Astrocyte (in vitro differentiated cells and primary cell): ENCODE measurements around the gene ALDH3A1. TPM values are rescaled to one million over a fixed set of nuclear protein-coding genes. Genes with fewer than 3 reads are reported as not detected.

Experiments
- DNase-seq: peaks from one replicate; pipeline ENCODE4 v3.0.0-alpha.2; 2010; ENCODE audit warnings: low read depth
- FAIRE-seq: peaks from 2 replicates; lab custom pipeline; 2011; peaks lifted over from hg19 to GRCh38; lab: Jason Lieb, UNC
- H2AFZ ChIP-seq: 2 replicates; pipeline ENCODE4 v1.6.0; 2012; ENCODE audit warnings: low read depth, low read length, inconsistent platforms
- H3K27ac ChIP-seq: 2 replicates; pipeline ENCODE4 v1.5.1; 2011; ENCODE audit warnings: low read depth, low read length, inconsistent platforms
- H3K27me3 ChIP-seq: 2 replicates; pipeline ENCODE4 v1.6.0; 2011; ENCODE audit warnings: low read length, inconsistent platforms; ENCODE audit not compliant: insufficient read depth
- H3K36me3 ChIP-seq: 2 replicates; pipeline ENCODE4 v1.5.1; 2011; ENCODE audit warnings: low read length, inconsistent platforms; ENCODE audit not compliant: insufficient read depth
- H3K4me1 ChIP-seq: 2 replicates; pipeline ENCODE4 v1.5.1; 2011; ENCODE audit warnings: low read length, inconsistent platforms; ENCODE audit not compliant: insufficient read depth
- H3K4me2 ChIP-seq: 2 replicates; pipeline ENCODE4 v1.6.0; 2012; ENCODE audit warnings: low read length, inconsistent platforms
- H3K4me3 ChIP-seq: 2 replicates; pipeline ENCODE4 v1.5.1; 2011; ENCODE audit warnings: low read depth, mild to moderate bottlenecking, low read length, inconsistent platforms; ENCODE audit not compliant: insufficient read depth
- H3K79me2 ChIP-seq: 2 replicates; pipeline ENCODE4 v1.6.0; 2012; ENCODE audit warnings: mild to moderate bottlenecking, low read length, inconsistent platforms; ENCODE audit not compliant: insufficient read depth
- H3K9ac ChIP-seq: 2 replicates; pipeline ENCODE4 v1.6.0; 2012; ENCODE audit warnings: mild to moderate bottlenecking, low read length, inconsistent platforms
- H3K9me3 ChIP-seq: 2 replicates; pipeline ENCODE4 v1.5.1; 2012; ENCODE audit warnings: low read depth, mild to moderate bottlenecking, low read length, inconsistent platforms; ENCODE audit not compliant: insufficient read depth
- H4K20me1 ChIP-seq: 2 replicates; pipeline ENCODE4 v1.6.0; 2012; ENCODE audit warnings: low read length, inconsistent platforms; ENCODE audit not compliant: insufficient read depth
- H3K27ac Mint-ChIP-seq: one replicate; pipeline ENCODE4 v1.8.0; 2021; ENCODE audit warnings: mild to moderate bottlenecking, mixed read lengths; ENCODE audit not compliant: unreplicated experiment
- H3K27me3 Mint-ChIP-seq: one replicate; pipeline ENCODE4 v1.8.0; 2021; ENCODE audit warnings: low read depth, mixed read lengths; ENCODE audit not compliant: unreplicated experiment
- H3K36me3 Mint-ChIP-seq: one replicate; pipeline ENCODE4 v1.8.0; 2021; ENCODE audit warnings: low read depth, mixed read lengths; ENCODE audit not compliant: unreplicated experiment
- H3K4me1 Mint-ChIP-seq: one replicate; pipeline ENCODE4 v1.8.0; 2021; ENCODE audit warnings: low read depth, mixed read lengths; ENCODE audit not compliant: unreplicated experiment
- H3K4me3 Mint-ChIP-seq: one replicate; pipeline ENCODE4 v1.8.0; 2021; ENCODE audit warnings: mild to moderate bottlenecking, moderate library complexity, mixed read lengths; ENCODE audit not compliant: unreplicated experiment
- H3K9me3 Mint-ChIP-seq: one replicate; pipeline ENCODE4 v1.8.0; 2021; ENCODE audit warnings: mild to moderate bottlenecking, mixed read lengths; ENCODE audit not compliant: unreplicated experiment
- CTCF ChIP-seq: IDR thresholded peaks from 2 replicates; pipeline ENCODE4 v1.5.1; 2011; ENCODE audit warnings: low read depth, mild to moderate bottlenecking, inconsistent platforms, low read length, moderate library complexity; ENCODE audit not compliant: insufficient read depth
- EZH2 ChIP-seq: IDR thresholded peaks from 2 replicates; pipeline ENCODE4 v1.6.1; 2012; ENCODE audit warnings: mild to moderate bottlenecking, low read length, inconsistent platforms; ENCODE audit not compliant: insufficient read depth
- total RNA-seq: library from RNA; stranded (reverse); gene quantifications from 2 replicates; pipeline ENCODE4 v1.2.1, GENCODE V29; 2021

The ALDH3A1 gene
- total RNA-seq, 1 donor from 2014 or later, result not detected

GRCh38 chr17:19728084-19728495, 20.0 kb downstream of the ALDH3A1 start:
- DNase-seq (peak; percentile 33), FAIRE-seq (no peak)
- Histone ChIP-seq H3K4me1 (no peaks in the 10 kb centered on the region), H3K79me2 (no peaks in the 10 kb centered on the region), H3K27ac (no peak overlapping the region), H4K20me1 (no peaks in the 10 kb centered on the region), H2AFZ (no peak overlapping the region), H3K9ac (no peak overlapping the region), H3K36me3 (no peaks in the 10 kb centered on the region), H3K9me3 (no peaks in the 10 kb centered on the region), H3K4me3 (no peak overlapping the region), H3K27me3 (peaks cover 9% of the 10 kb centered on the region), H3K4me2 (no peak overlapping the region)
- H3K4me1 Mint-ChIP-seq, result no peaks in the 10 kb centered on the region
- no peak for TF ChIP-seq CTCF
- TF ChIP-seq EZH2, result no peak
- H3K9me3 Mint-ChIP-seq, result no peaks in the 10 kb centered on the region
- peaks cover 37% of the 10 kb centered on the region for H3K27me3 Mint-ChIP-seq
- H3K36me3 Mint-ChIP-seq, result no peaks in the 10 kb centered on the region
- H3K4me3 Mint-ChIP-seq, result no peak overlapping the region
- H3K27ac Mint-ChIP-seq, result no peak overlapping the region

- Histone ChIP-seq H3K9ac (no peak overlapping the region), H4K20me1 (no peaks in the 10 kb centered on the region), H2AFZ (no peak overlapping the region), H3K79me2 (no peaks in the 10 kb centered on the region), H3K36me3 (no peaks in the 10 kb centered on the region), H3K4me1 (no peaks in the 10 kb centered on the region), H3K27me3 (peaks cover 7% of the 10 kb centered on the region), H3K4me3 (no peak overlapping the region), H3K4me2 (no peak overlapping the region), H3K27ac (no peak overlapping the region), H3K9me3 (no peaks in the 10 kb centered on the region)
- DNase-seq, result peak; percentile 32
- Mint-ChIP-seq H3K27ac (no peak overlapping the region), H3K4me1 (no peaks in the 10 kb centered on the region), H3K4me3 (no peak overlapping the region), H3K9me3 (no peaks in the 10 kb centered on the region), H3K36me3 (no peaks in the 10 kb centered on the region), H3K27me3 (peaks cover 33% of the 10 kb centered on the region)
- TF ChIP-seq EZH2 (no peak), CTCF (no peak)
- FAIRE-seq, result no peak
Observed at GRCh38 chr17:19727501-19728078, 20.5 kb downstream of the ALDH3A1 start.

GRCh38 chr17:19726631-19727376, 21.3 kb downstream of the ALDH3A1 start:
- Histone ChIP-seq H3K4me1 (no peaks in the 10 kb centered on the region), H3K79me2 (no peaks in the 10 kb centered on the region), H3K4me2 (no peak overlapping the region), H3K4me3 (no peak overlapping the region), H3K36me3 (no peaks in the 10 kb centered on the region), H4K20me1 (no peaks in the 10 kb centered on the region), H3K27ac (no peak overlapping the region), H2AFZ (no peak overlapping the region), H3K9ac (no peak overlapping the region), H3K27me3 (peaks cover 7% of the 10 kb centered on the region), H3K9me3 (no peaks in the 10 kb centered on the region)
- TF ChIP-seq CTCF, result no peak
- Mint-ChIP-seq H3K4me1 (no peaks in the 10 kb centered on the region), H3K27ac (no peak overlapping the region), H3K27me3 (peaks cover 26% of the 10 kb centered on the region), H3K4me3 (no peak overlapping the region), H3K36me3 (no peaks in the 10 kb centered on the region), H3K9me3 (no peaks in the 10 kb centered on the region)
- DNase-seq (no peak), FAIRE-seq (no peak)
